ENCODE data around the gene CD300LD. TPM values are rescaled to one million over a fixed set of nuclear protein-coding genes. Genes with fewer than 3 reads are reported as not detected.

The CD300LD gene
- total RNA-seq, 1 donor from 2014 or later, result not detected

GRCh38 chr17:74544991-74545842 lies 46.9 kb downstream of the CD300LD start:
- intact Hi-C loops (cut with micrococcal nuclease), result loop anchor here (5.0 kb wide), 1 partner anchor 57 kb away; no protein-coding TSS in a partner anchor

- intact Hi-C loops (cut with micrococcal nuclease), result no loop called here
Observed at GRCh38 chr17:74543891-74544760, 48.0 kb downstream of the CD300LD start.

- intact Hi-C loops (cut with micrococcal nuclease), result no loop called here
Observed at GRCh38 chr17:74543406-74543805, 48.7 kb downstream of the CD300LD start.

GRCh38 chr17:74542727-74543383 lies 49.2 kb downstream of the CD300LD start:
- intact Hi-C loops (cut with micrococcal nuclease), result no loop called here

- intact Hi-C loops (cut with micrococcal nuclease), result no loop called here
Observed at GRCh38 chr17:74542166-74542565, 49.9 kb downstream of the CD300LD start.

- intact Hi-C loops (cut with micrococcal nuclease), result no loop called here
Observed at GRCh38 chr17:74541176-74542111, 50.6 kb downstream of the CD300LD start.

GRCh38 chr17:74539281-74539820 lies 52.7 kb downstream of the CD300LD start:
- intact Hi-C loops (cut with micrococcal nuclease), result no loop called here

GRCh38 chr17:74536890-74537289 lies 55.2 kb downstream of the CD300LD start:
- intact Hi-C loops (cut with micrococcal nuclease), result no loop called here

- intact Hi-C loops (cut with micrococcal nuclease), result loop anchor here (2.0 kb wide), 1 partner anchor 163 kb away; no protein-coding TSS in a partner anchor
Observed at GRCh38 chr17:74532115-74532514, 60.0 kb downstream of the CD300LD start.

GRCh38 chr17:74531231-74531761 lies 60.8 kb downstream of the CD300LD start, which contains the start of gene CD300LB:
CD300LB (minus strand) TSS chr17:74531475; CDS start chr17:74531350, 125 bp downstream.
- intact Hi-C loops (cut with micrococcal nuclease), result no loop called here

GRCh38 chr17:74530831-74531150 lies 61.3 kb downstream of the CD300LD start:
- intact Hi-C loops (cut with micrococcal nuclease), result no loop called here

Other genes starting within 250 kb of the CD300LD start
- not detected in 2 replicates for gene BTBD17, start 230.4 kb downstream of the CD300LD start, total RNA-seq
- not detected in 2 replicates for gene GPR142, start 224.8 kb downstream of the CD300LD start, total RNA-seq
- 0.43 TPM in 1 of 2 replicates, not detected in the other for gene GPRC5C, start 160.2 kb downstream of the CD300LD start, total RNA-seq
- gene CD300A, start 125.6 kb downstream of the CD300LD start, total RNA-seq, result 32.8 and 36.5 TPM in 2 replicates
- gene CD300LB, start 60.8 kb downstream of the CD300LD start, total RNA-seq, result not detected in 2 replicates
- 0.52 and 0.86 TPM in 2 replicates for gene CD300C, start 46.2 kb downstream of the CD300LD start, total RNA-seq
- not detected in 2 replicates for gene CD300H, start 24.8 kb downstream of the CD300LD start, total RNA-seq
- not detected in 2 replicates for gene CD300E, start 31.5 kb upstream of the CD300LD start, total RNA-seq
- gene CD300LF, start 120.6 kb upstream of the CD300LD start, total RNA-seq, result not detected in 2 replicates
- gene RAB37, start 145.0 kb upstream of the CD300LD start, total RNA-seq, result 91.3 and 93.8 TPM in 2 replicates
- gene NHERF1, start 156.3 kb upstream of the CD300LD start, total RNA-seq, result 289 and 299 TPM in 2 replicates
- gene NAT9, start 184.1 kb upstream of the CD300LD start, total RNA-seq, result 32.9 and 37.3 TPM in 2 replicates

All from T-helper 2 cell treated with Interferon-gamma antibody and Interleukin-4, amounts not matched to agents 100 ng/mL and 5 ng/mL, for 36 hours (primary cell).